NCI-H748 treated with DMSO at 0.1 percent for 48 hours (cell line): ENCODE measurements around the gene GPR61.

Experiments
- DNase-seq: peaks from one replicate; lab custom pipeline; 2025; lab: John Stamatoyannopoulos, UW

GPR61 gene

GRCh38 chr1:109508873-109509175 is 30.8 kb upstream of the GPR61 start:
- DNase-seq: no peak

GRCh38 chr1:109509176-109510134 is 30.2 kb upstream of the GPR61 start, which contains the start of gene AMIGO1:
AMIGO1 (minus strand) TSS chr1:109509727; CDS start chr1:109508912, 815 bp downstream.
- peak; percentile 42 for DNase-seq

GRCh38 chr1:109513110-109513710 is 26.5 kb upstream of the GPR61 start:
- DNase-seq: no peak

- no peak for DNase-seq
These were observed 24.8 kb upstream of the GPR61 start for GRCh38 chr1:109514846-109515245.

- no peak for DNase-seq
These were observed 22.8 kb upstream of the GPR61 start for GRCh38 chr1:109516872-109517271.

GRCh38 chr1:109517337-109517736 is 22.3 kb upstream of the GPR61 start:
- DNase-seq: no peak

GRCh38 chr1:109521002-109521951 is 18.4 kb upstream of the GPR61 start:
- DNase-seq: no peak

- no peak for DNase-seq
These were observed 17.6 kb upstream of the GPR61 start for GRCh38 chr1:109522026-109522425.

- no peak for DNase-seq
These were observed 16.0 kb upstream of the GPR61 start for GRCh38 chr1:109523706-109524105.

GRCh38 chr1:109527098-109527811 is 12.4 kb upstream of the GPR61 start:
- DNase-seq: no peak

GRCh38 chr1:109527846-109528695 is 11.6 kb upstream of the GPR61 start:
- DNase-seq: no peak

GRCh38 chr1:109528712-109529111 is 11.0 kb upstream of the GPR61 start:
- DNase-seq: no peak

- DNase-seq: no peak
These were observed 9.7 kb upstream of the GPR61 start for GRCh38 chr1:109529881-109530456.

GRCh38 chr1:109530457-109531087 is 9.1 kb upstream of the GPR61 start:
- DNase-seq: no peak

- DNase-seq: no peak
These were observed 8.3 kb upstream of the GPR61 start for GRCh38 chr1:109531380-109531779.

- DNase-seq: no peak
These were observed 7.8 kb upstream of the GPR61 start for GRCh38 chr1:109531826-109532364.

- peak; percentile 54 for DNase-seq
These were observed 7.1 kb upstream of the GPR61 start for GRCh38 chr1:109532365-109533136.

- DNase-seq: no peak
These were observed 5.3 kb upstream of the GPR61 start for GRCh38 chr1:109534307-109534858.
